K562 (cell line): ENCODE data around the gene RNASE8. TPM values are rescaled to one million over a fixed set of nuclear protein-coding genes. Genes with fewer than 3 reads are reported as not detected.

Experiments used
- ATF3 ChIP-seq, 2 experiments: fragments of 450-650 bp in 1 of 2; sonication (generic) in 1 of 2; formaldehyde crosslinking in 1 of 2; IDR thresholded peaks in 1 of 2; conservative IDR thresholded peaks in 1 of 2; 2 replicates each; pipeline versions ENCODE4 v1.6.1 to v1.8.1; 2016 to 2023; ENCODE audit warnings: mild to moderate bottlenecking in 2 of 2, moderate library complexity in 2 of 2, inconsistent platforms in 1 of 2, missing genetic modification reagents in 1 of 2
- BCLAF1 ChIP-seq, 2 experiments: fragments of 450-650 bp in 1 of 2; IDR thresholded peaks; 2 replicates each; pipeline ENCODE4 v1.6.1; 2011 to 2017; ENCODE audit warnings: low read depth in 2 of 2, antibody characterized with exemption in 1 of 2, borderline replicate concordance in 1 of 2, low read length in 1 of 2, mild to moderate bottlenecking in 1 of 2, mixed read lengths in 1 of 2; ENCODE audit not compliant: control insufficient read depth in 1 of 2
- BRF2 ChIP-seq: IDR thresholded peaks from 3 replicates; pipeline ENCODE4 v1.6.1; 2011; ENCODE audit warnings: borderline replicate concordance, mild to moderate bottlenecking; ENCODE audit not compliant: insufficient read length, insufficient read depth
- CEBPZ ChIP-seq: fragments of 150-350 bp; IDR thresholded peaks from 2 replicates; pipeline ENCODE4 v1.6.1; 2014; ENCODE audit warnings: low read depth, mild to moderate bottlenecking, low read length, borderline replicate concordance
- CREM ChIP-seq: IDR thresholded peaks from 2 replicates; pipeline ENCODE4 v1.6.1; 2014; ENCODE audit warnings: antibody characterized with exemption, low read depth
- FOXJ2 ChIP-seq: fragments of 200-800 bp; sonication (Bioruptor generic); IDR thresholded peaks from 2 replicates; pipeline ENCODE4 v1.6.1; 2016; ENCODE audit warnings: missing genetic modification characterization, missing compliant biosample characterization
- FOXP4 ChIP-seq: sonication (generic); formaldehyde crosslinking; IDR thresholded peaks from 2 replicates; pipeline ENCODE4 v1.8.0; 2022; ENCODE audit warnings: mild to moderate bottlenecking, missing genetic modification reagents, borderline replicate concordance
- HOXB6 ChIP-seq: fragments of 250-450 bp; sonication (Bioruptor Pico); IDR thresholded peaks from 2 replicates; pipeline ENCODE4 v1.5.1; 2022; ENCODE audit warnings: mild to moderate bottlenecking, borderline replicate concordance
- RFX7 ChIP-seq: fragments of 250-450 bp; sonication (Bioruptor Pico); IDR thresholded peaks from 2 replicates; pipeline ENCODE4 v1.5.1; 2021; ENCODE audit warnings: mild to moderate bottlenecking
- ZHX1 ChIP-seq: fragments of 150-350 bp; conservative IDR thresholded peaks from 2 replicates; pipeline ENCODE4 v1.6.1; 2014; ENCODE audit warnings: low read length
- ZNF354B ChIP-seq: fragments of 250-450 bp; sonication (Bioruptor Pico); IDR thresholded peaks from 2 replicates; pipeline ENCODE4 v1.4.0; 2020
- polyA plus RNA-seq, 8 experiments: library from polyadenylated mRNA; depleted of rRNA in 4 of 8; stranded (reverse) in 5 of 8; unstranded in 3 of 8; fragments of >200 nt; fragmentation: Nextera tagmentation in 2 of 8; fragmentation: Illumina TruSeq in 1 of 8; extraction: Ambion mirVana in 2 of 8; extraction: Trizol in 1 of 8; gene quantifications; 2 replicates each; pipeline versions ENCODE4 v1.2.1 to v1.2.3, GENCODE V29; 2011 to 2014; ENCODE audit warnings: inconsistent platforms in 1 of 8, missing spikeins in 1 of 8
- total RNA-seq, 7 experiments: library from RNA; depleted of rRNA in 6 of 7; stranded (reverse); fragments of >200 nt in 6 of 7; fragmentation: Illumina TruSeq in 2 of 7; extraction: Trizol in 2 of 7; gene quantifications; 2 replicates each; pipeline versions ENCODE4 v1.2.1 to v1.2.3, GENCODE V29; 2011 to 2021; ENCODE audit warnings: low replicate concordance in 1 of 7

Gene RNASE8
- total and polyA plus RNA-seq, 9 of the 15 experiments (the other 6 are each of a cell fraction or from before 2014, with no cell fraction given) = not detected

GRCh38 chr14:21103710-21104447 lies 46.3 kb downstream of the RNASE8 start (continued):
- TF ChIP-seq FOXP4 (CRISPR knock-in tag) = peak; percentile 59; the same call in 1 of the 2 replicates
- no peak for TF ChIP-seq FOXJ2 (tag)
- peak; percentile 92 for TF ChIP-seq CREM
- no peak for TF ChIP-seq RFX7 (CRISPR knock-in tag)
- no peak for TF ChIP-seq ZNF354B (CRISPR knock-in tag)
- TF ChIP-seq ZHX1 = no peak
- TF ChIP-seq ATF3 (IDR thresholded peaks at IDR 0.05) = peak; percentile 94
- peak; percentile 95 for TF ChIP-seq ATF3 (CRISPR knock-in tag; conservative IDR thresholded peaks at IDR 0.05)
- peak in 1 of 2 experiments; percentile 97; a peak in 2 of 4 replicates for TF ChIP-seq BCLAF1 (IDR thresholded peaks at IDR 0.05; ENCODE audit: borderline replicate concordance in 1 of 2, control insufficient read depth in 1 of 2, low read depth in 2 of 2, low read length in 1 of 2)
- TF ChIP-seq HOXB6 (CRISPR knock-in tag) = no peak
- TF ChIP-seq BRF2 = no peak
- no peak for TF ChIP-seq CEBPZ
